Measurements from ENCODE around the gene DIP2C.
"Not testable (repeated sequence)": the region's sequence is repeated elsewhere in the genome, so short reads cannot be mapped to it uniquely, and the experiment has no call there.

Gene DIP2C

GRCh38 chr10:373526-374309, 315.8 kb downstream of the DIP2C start:
- DNase-seq (ENCODE audit: low spot score), result no peak

GRCh38 chr10:373015-373414, 316.5 kb downstream of the DIP2C start:
- DNase-seq (ENCODE audit: low spot score), result no peak

GRCh38 chr10:372566-372965, 316.9 kb downstream of the DIP2C start:
- no peak for DNase-seq (ENCODE audit: low spot score)

- no peak for DNase-seq (ENCODE audit: low spot score)
Observed at GRCh38 chr10:371515-371914, 318.0 kb downstream of the DIP2C start.

- DNase-seq (ENCODE audit: low spot score), result no peak
Observed at GRCh38 chr10:370449-370825, 319.0 kb downstream of the DIP2C start.

GRCh38 chr10:369684-370448, 319.6 kb downstream of the DIP2C start:
- DNase-seq (ENCODE audit: low spot score), result no peak

GRCh38 chr10:369221-369683, 320.2 kb downstream of the DIP2C start:
- DNase-seq (ENCODE audit: low spot score), result no peak

GRCh38 chr10:368579-369220, 320.8 kb downstream of the DIP2C start:
- no peak for DNase-seq (ENCODE audit: low spot score)

- DNase-seq (ENCODE audit: low spot score), result not testable (repeated sequence)
Observed at GRCh38 chr10:368107-368506, 321.4 kb downstream of the DIP2C start.

- no peak for DNase-seq (ENCODE audit: low spot score)
Observed at GRCh38 chr10:367636-368035, 321.8 kb downstream of the DIP2C start.

GRCh38 chr10:366186-366585, 323.3 kb downstream of the DIP2C start:
- no peak for DNase-seq (ENCODE audit: low spot score)

GRCh38 chr10:364267-364775, 325.1 kb downstream of the DIP2C start:
- no peak for DNase-seq (ENCODE audit: low spot score)

GRCh38 chr10:363152-363551, 326.3 kb downstream of the DIP2C start:
- no peak for DNase-seq (ENCODE audit: low spot score)

- DNase-seq (ENCODE audit: low spot score), result no peak
Observed at GRCh38 chr10:361203-362081, 328.0 kb downstream of the DIP2C start.

GRCh38 chr10:360653-361052, 328.8 kb downstream of the DIP2C start:
- DNase-seq (ENCODE audit: low spot score), result no peak

- DNase-seq (ENCODE audit: low spot score), result no peak
Observed at GRCh38 chr10:359762-360161, 329.7 kb downstream of the DIP2C start.

- no peak for DNase-seq (ENCODE audit: low spot score)
Observed at GRCh38 chr10:359093-359492, 330.4 kb downstream of the DIP2C start.

GRCh38 chr10:357201-357950, 332.1 kb downstream of the DIP2C start:
- no peak for DNase-seq (ENCODE audit: low spot score)

GRCh38 chr10:356452-356851, 333.0 kb downstream of the DIP2C start:
- no peak for DNase-seq (ENCODE audit: low spot score)

GRCh38 chr10:354901-355617, 334.4 kb downstream of the DIP2C start:
- no peak for DNase-seq (ENCODE audit: low spot score)
